Neural cell (in vitro differentiated cells): Measurements from ENCODE around the gene EPHA1. TPM values are rescaled to one million over a fixed set of nuclear protein-coding genes. Genes with fewer than 3 reads are reported as not detected.

Source experiments
- H2AFZ ChIP-seq: fragments of 200-600, 300-800 bp; sonication (generic), shearing (Covaris generic); 2 replicates; pipeline ENCODE4 v1.6.0; 2014; ENCODE audit warnings: low read depth, mild to moderate bottlenecking, antibody characterized with exemption, low read length, moderate library complexity
- H3F3A ChIP-seq: fragments of 200-600 bp; shearing (Covaris generic); 2 replicates; pipeline ENCODE4 v1.6.1; 2016; ENCODE audit warnings: mild to moderate bottlenecking, moderate library complexity, mixed read lengths, antibody characterized with exemption, low read length; ENCODE audit not compliant: insufficient read depth, poor library complexity, severe bottlenecking
- H3K27ac ChIP-seq: fragments of 200-600, 300-800 bp; sonication (generic), shearing (Covaris generic); 2 replicates; pipeline ENCODE4 v1.5.1; 2014; ENCODE audit warnings: mild to moderate bottlenecking, low read length, moderate library complexity
- H3K27me3 ChIP-seq: fragments of 300-800, 200-600 bp; sonication (generic), shearing (Covaris generic); 2 replicates; pipeline ENCODE4 v1.6.0; 2014; ENCODE audit warnings: mild to moderate bottlenecking, low read depth, low read length, moderate library complexity; ENCODE audit not compliant: insufficient read depth
- H3K36me3 ChIP-seq: fragments of 300-800, 200-600 bp; sonication (generic), shearing (Covaris generic); 2 replicates; pipeline ENCODE4 v1.5.1; 2014; ENCODE audit warnings: mild to moderate bottlenecking, antibody characterized with exemption, low read length, moderate library complexity; ENCODE audit not compliant: insufficient read depth
- H3K4me2 ChIP-seq: fragments of 300-800, 200-600 bp; sonication (generic), shearing (Covaris generic); 2 replicates; pipeline ENCODE4 v1.6.0; 2014; ENCODE audit warnings: mild to moderate bottlenecking, low read length
- H3K4me3 ChIP-seq: fragments of 300-800, 200-600 bp; sonication (generic), shearing (Covaris generic); 2 replicates; pipeline ENCODE4 v1.5.1; 2014; ENCODE audit warnings: mild to moderate bottlenecking, low read length, moderate library complexity
- H3K79me2 ChIP-seq: fragments of 200-600 bp; shearing (Covaris generic); replicated peaks from 2 replicates; pipeline ENCODE4 v1.6.0; 2014; ENCODE audit warnings: mild to moderate bottlenecking, low read length, moderate library complexity; ENCODE audit not compliant: insufficient read depth
- H3K9ac ChIP-seq: fragments of 300-800, 200-600 bp; sonication (generic), shearing (Covaris generic); 2 replicates; pipeline ENCODE4 v1.6.1; 2016; ENCODE audit warnings: mild to moderate bottlenecking, low read length, mixed read lengths
- H3K9me2 ChIP-seq: fragments of 200-600 bp; shearing (Covaris generic); 2 replicates; pipeline ENCODE4 v1.6.1; 2016; ENCODE audit warnings: mild to moderate bottlenecking, low read length, mixed read lengths; ENCODE audit not compliant: insufficient read depth
- H3K9me3 ChIP-seq: fragments of 200-600, 300-800 bp; sonication (generic), shearing (Covaris generic); 2 replicates; pipeline ENCODE4 v1.6.1; 2016; ENCODE audit warnings: mild to moderate bottlenecking, mixed run types, low read length, moderate library complexity, mixed read lengths
- H4K20me1 ChIP-seq: fragments of 200-600 bp; shearing (Covaris generic); 2 replicates; pipeline ENCODE4 v1.6.1; 2016; ENCODE audit warnings: mild to moderate bottlenecking, mixed run types; ENCODE audit not compliant: insufficient read depth
- EP300 ChIP-seq: fragments of 450-650 bp; conservative IDR thresholded peaks from 2 replicates; pipeline ENCODE4 v1.6.1; 2014; ENCODE audit warnings: antibody characterized with exemption, mild to moderate bottlenecking, moderate library complexity; ENCODE audit not compliant: poor library complexity, severe bottlenecking
- EZH2 ChIP-seq: fragments of 200-600, 300-800 bp; shearing (Covaris generic), sonication (generic); IDR thresholded peaks from 2 replicates; pipeline ENCODE4 v1.6.1; 2014; ENCODE audit warnings: antibody characterized with exemption, low read length, borderline replicate concordance, mild to moderate bottlenecking; ENCODE audit not compliant: insufficient read depth, poor library complexity, severe bottlenecking
- MXI1 ChIP-seq: fragments of 450-650 bp; conservative IDR thresholded peaks from 2 replicates; pipeline ENCODE4 v1.6.1; 2014; ENCODE audit warnings: antibody characterized with exemption, mild to moderate bottlenecking; ENCODE audit not compliant: poor library complexity, severe bottlenecking
- POLR2AphosphoS5 ChIP-seq: IDR thresholded peaks from 2 replicates; pipeline ENCODE4 v1.6.1; 2012
- RAD21 ChIP-seq: fragments of 450-650 bp; conservative IDR thresholded peaks from 2 replicates; pipeline ENCODE4 v1.6.1; 2014; ENCODE audit warnings: antibody characterized with exemption, mild to moderate bottlenecking, moderate library complexity
- SMC3 ChIP-seq: fragments of 450-650 bp; conservative IDR thresholded peaks from 2 replicates; pipeline ENCODE4 v1.6.1; 2014; ENCODE audit warnings: antibody characterized with exemption, mild to moderate bottlenecking, moderate library complexity; ENCODE audit not compliant: poor library complexity
- TAF1 ChIP-seq: IDR thresholded peaks from 2 replicates; pipeline ENCODE4 v1.6.1; 2012; ENCODE audit warnings: low read depth
- polyA plus RNA-seq: library from polyadenylated mRNA; depleted of rRNA; stranded (reverse); fragments of >200 nt; gene quantifications from 2 replicates; pipeline ENCODE4 v1.2.3, GENCODE V29; 2014
- TF ChIP-seq, protein P1 (sequence below): fragments of 450-650 bp; IDR thresholded peaks from 2 replicates; pipeline ENCODE4 v1.5.1; 2014; ENCODE audit warnings: antibody characterized with exemption, mild to moderate bottlenecking, moderate library complexity; ENCODE audit not compliant: poor library complexity, severe bottlenecking
- TF ChIP-seq, protein P2 (sequence below): IDR thresholded peaks from 2 replicates; pipeline ENCODE4 v1.6.1; 2012; ENCODE audit warnings: borderline replicate concordance

Gene EPHA1
- polyA plus RNA-seq, 1 donor from 2014 or later = not detected

DNA sequence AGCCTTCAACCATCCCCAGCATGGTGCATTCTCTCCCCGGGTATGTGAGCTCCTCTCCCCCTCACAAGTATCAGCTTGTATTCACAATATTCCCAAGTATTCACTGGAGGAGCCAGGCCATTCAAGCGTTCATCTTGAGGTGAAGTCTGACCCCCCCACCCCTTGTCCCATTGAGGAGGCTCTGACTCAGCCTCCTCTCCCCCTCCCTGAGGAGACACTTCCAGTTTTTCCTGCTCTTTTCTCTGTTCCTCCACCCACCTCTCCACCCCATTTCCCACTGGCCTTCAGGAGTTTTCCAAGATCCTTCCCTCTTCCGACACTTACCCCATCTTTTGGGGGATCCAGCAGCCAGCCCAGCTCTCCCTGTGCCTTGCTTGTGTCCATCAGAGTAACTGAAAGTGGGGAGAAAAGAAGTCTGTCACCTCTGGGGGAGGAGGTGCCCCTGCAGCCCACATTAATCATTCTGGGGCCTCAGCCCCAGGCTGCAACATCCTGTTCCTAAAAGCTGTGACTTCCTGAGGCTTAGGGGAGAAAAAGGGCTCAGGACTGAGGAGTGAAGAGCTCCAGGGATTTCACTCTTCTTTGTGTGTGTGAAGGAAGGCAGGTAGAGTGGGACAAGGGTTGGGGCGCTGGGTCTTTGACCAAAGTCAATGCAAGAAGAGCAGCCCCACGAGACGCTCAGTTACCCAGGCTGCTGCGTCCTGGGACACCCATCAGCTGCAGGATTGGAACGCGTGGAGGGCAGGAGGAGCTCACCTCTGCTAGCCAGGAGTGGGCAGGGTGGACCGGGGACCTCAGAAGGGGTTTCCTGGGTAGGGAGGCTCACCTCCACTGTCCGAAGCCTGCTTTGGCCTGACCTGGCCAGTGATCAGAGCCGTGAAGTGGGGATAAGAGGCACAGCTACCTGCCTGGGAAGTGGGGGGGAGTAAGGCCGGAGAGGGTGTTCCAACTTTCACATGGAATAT, 1.1 kb downstream of the EPHA1 start:
- Histone ChIP-seq H3K27ac (no peak overlapping the region), H3K27me3 (peaks cover 8% of the 10 kb centered on the region), H3K79me2 (no peaks in the 10 kb centered on the region), H2AFZ (no peak overlapping the region), H3K9ac (no peak overlapping the region), H3K4me3 (no peak overlapping the region), H3K9me2 (no peaks in the 10 kb centered on the region), H4K20me1 (no peaks in the 10 kb centered on the region), H3K9me3 (no peaks in the 10 kb centered on the region), H3K4me2 (no peak overlapping the region), H3F3A (no peaks in the 10 kb centered on the region), H3K36me3 (no peaks in the 10 kb centered on the region)
- TF ChIP-seq SMC3 (no peak), POLR2AphosphoS5 (no peak), MXI1 (no peak), EZH2 (no peak), TAF1 (no peak), RAD21 (no peak), EP300 (no peak)
- TF ChIP-seq, protein P1, sequence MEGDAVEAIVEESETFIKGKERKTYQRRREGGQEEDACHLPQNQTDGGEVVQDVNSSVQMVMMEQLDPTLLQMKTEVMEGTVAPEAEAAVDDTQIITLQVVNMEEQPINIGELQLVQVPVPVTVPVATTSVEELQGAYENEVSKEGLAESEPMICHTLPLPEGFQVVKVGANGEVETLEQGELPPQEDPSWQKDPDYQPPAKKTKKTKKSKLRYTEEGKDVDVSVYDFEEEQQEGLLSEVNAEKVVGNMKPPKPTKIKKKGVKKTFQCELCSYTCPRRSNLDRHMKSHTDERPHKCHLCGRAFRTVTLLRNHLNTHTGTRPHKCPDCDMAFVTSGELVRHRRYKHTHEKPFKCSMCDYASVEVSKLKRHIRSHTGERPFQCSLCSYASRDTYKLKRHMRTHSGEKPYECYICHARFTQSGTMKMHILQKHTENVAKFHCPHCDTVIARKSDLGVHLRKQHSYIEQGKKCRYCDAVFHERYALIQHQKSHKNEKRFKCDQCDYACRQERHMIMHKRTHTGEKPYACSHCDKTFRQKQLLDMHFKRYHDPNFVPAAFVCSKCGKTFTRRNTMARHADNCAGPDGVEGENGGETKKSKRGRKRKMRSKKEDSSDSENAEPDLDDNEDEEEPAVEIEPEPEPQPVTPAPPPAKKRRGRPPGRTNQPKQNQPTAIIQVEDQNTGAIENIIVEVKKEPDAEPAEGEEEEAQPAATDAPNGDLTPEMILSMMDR = no peak
- TF ChIP-seq, protein P2, sequence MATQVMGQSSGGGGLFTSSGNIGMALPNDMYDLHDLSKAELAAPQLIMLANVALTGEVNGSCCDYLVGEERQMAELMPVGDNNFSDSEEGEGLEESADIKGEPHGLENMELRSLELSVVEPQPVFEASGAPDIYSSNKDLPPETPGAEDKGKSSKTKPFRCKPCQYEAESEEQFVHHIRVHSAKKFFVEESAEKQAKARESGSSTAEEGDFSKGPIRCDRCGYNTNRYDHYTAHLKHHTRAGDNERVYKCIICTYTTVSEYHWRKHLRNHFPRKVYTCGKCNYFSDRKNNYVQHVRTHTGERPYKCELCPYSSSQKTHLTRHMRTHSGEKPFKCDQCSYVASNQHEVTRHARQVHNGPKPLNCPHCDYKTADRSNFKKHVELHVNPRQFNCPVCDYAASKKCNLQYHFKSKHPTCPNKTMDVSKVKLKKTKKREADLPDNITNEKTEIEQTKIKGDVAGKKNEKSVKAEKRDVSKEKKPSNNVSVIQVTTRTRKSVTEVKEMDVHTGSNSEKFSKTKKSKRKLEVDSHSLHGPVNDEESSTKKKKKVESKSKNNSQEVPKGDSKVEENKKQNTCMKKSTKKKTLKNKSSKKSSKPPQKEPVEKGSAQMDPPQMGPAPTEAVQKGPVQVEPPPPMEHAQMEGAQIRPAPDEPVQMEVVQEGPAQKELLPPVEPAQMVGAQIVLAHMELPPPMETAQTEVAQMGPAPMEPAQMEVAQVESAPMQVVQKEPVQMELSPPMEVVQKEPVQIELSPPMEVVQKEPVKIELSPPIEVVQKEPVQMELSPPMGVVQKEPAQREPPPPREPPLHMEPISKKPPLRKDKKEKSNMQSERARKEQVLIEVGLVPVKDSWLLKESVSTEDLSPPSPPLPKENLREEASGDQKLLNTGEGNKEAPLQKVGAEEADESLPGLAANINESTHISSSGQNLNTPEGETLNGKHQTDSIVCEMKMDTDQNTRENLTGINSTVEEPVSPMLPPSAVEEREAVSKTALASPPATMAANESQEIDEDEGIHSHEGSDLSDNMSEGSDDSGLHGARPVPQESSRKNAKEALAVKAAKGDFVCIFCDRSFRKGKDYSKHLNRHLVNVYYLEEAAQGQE = no peak

DNA sequence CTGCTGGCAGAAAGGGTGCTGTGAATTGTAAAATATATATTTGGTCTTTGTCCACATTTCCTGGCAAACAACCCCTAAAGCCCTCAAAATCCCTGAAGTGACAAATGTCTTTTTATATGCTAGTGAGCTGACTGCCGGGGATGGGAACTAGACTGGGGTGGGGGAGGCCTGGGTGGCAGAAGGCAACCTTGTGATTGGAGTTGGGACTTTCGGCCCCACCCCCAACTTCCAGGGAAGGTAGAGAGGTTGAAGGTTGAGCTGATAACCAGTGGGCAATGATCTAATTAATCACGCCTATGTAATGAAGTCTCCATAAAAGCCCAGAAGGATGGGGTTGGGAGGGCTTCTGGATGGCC, 2.7 kb downstream of the EPHA1 start:
- H4K20me1 ChIP-seq = no peaks in the 10 kb centered on the region
- no peak overlapping the region for H3K4me2 ChIP-seq
- no peak overlapping the region for H3K27ac ChIP-seq
- no peaks in the 10 kb centered on the region for H3F3A ChIP-seq
- H3K27me3 ChIP-seq = peaks cover 8% of the 10 kb centered on the region
- H3K9me3 ChIP-seq = no peaks in the 10 kb centered on the region
- H3K4me3 ChIP-seq = no peak overlapping the region
- no peaks in the 10 kb centered on the region for H3K36me3 ChIP-seq
- no peaks in the 10 kb centered on the region for H3K9me2 ChIP-seq
- H3K9ac ChIP-seq = no peak overlapping the region
- H3K79me2 ChIP-seq = no peaks in the 10 kb centered on the region
- TF ChIP-seq MXI1 (no peak), SMC3 (no peak), POLR2AphosphoS5 (no peak), RAD21 (no peak), TAF1 (no peak), EP300 (no peak), EZH2 (no peak)
- TF ChIP-seq, protein P2 = no peak
- TF ChIP-seq, protein P1 = no peak
- H2AFZ ChIP-seq = no peak overlapping the region
